CD4-positive, alpha-beta T cell treated with Interleukin-6 at 100 ng/mL for 8 hours (primary cell): ENCODE data around the gene HTRA2.

Source experiments
- DNase-seq: peaks from one replicate; pipeline ENCODE4 v3.0.0-alpha.2; 2020; ENCODE audit warnings: mixed read lengths, low spot score

HTRA2 gene

GRCh38 chr2:74515981-74516633 is 13.6 kb upstream of the HTRA2 start:
- peak; percentile 71 for DNase-seq

GRCh38 chr2:74516650-74517049 is 13.1 kb upstream of the HTRA2 start:
- no peak for DNase-seq

- no peak for DNase-seq
Observed at GRCh38 chr2:74522516-74522915, 7.2 kb upstream of the HTRA2 start.

GRCh38 chr2:74524005-74524404 is 5.7 kb upstream of the HTRA2 start:
- no peak for DNase-seq

GRCh38 chr2:74524955-74525716 is 4.6 kb upstream of the HTRA2 start:
- no peak for DNase-seq

GRCh38 chr2:74525717-74526648 is 3.8 kb upstream of the HTRA2 start, which contains the start of gene DQX1:
DQX1 (minus strand) TSS chr2:74526231; CDS start chr2:74525729, 502 bp downstream.
- DNase-seq = no peak

GRCh38 chr2:74526649-74527230 is 3.0 kb upstream of the HTRA2 start:
- no peak for DNase-seq

- no peak for DNase-seq
Observed at GRCh38 chr2:74527741-74528140, 2.0 kb upstream of the HTRA2 start.

GRCh38 chr2:74528600-74529356 is 955 bp upstream of the HTRA2 start:
- no peak for DNase-seq

- peak; percentile 28 for DNase-seq
Observed at GRCh38 chr2:74530239-74531187, 780 bp downstream of the HTRA2 start.

GRCh38 chr2:74531666-74532065 is 1.9 kb downstream of the HTRA2 start:
- no peak for DNase-seq

- peak; percentile 32 for DNase-seq
Observed at GRCh38 chr2:74532222-74532621, 2.5 kb downstream of the HTRA2 start.

GRCh38 chr2:74533464-74533863 is 3.7 kb downstream of the HTRA2 start:
- DNase-seq = no peak

- DNase-seq = no peak
Observed at GRCh38 chr2:74534411-74534810, 4.7 kb downstream of the HTRA2 start.

- DNase-seq = no peak
Observed at GRCh38 chr2:74535440-74535965, 5.8 kb downstream of the HTRA2 start.

GRCh38 chr2:74536166-74536950 is 6.6 kb downstream of the HTRA2 start:
- no peak for DNase-seq

- no peak for DNase-seq
Observed at GRCh38 chr2:74537140-74537539, 7.4 kb downstream of the HTRA2 start.

- DNase-seq = no peak
Observed at GRCh38 chr2:74538881-74539339, 9.2 kb downstream of the HTRA2 start.

GRCh38 chr2:74540291-74540690 is 10.6 kb downstream of the HTRA2 start:
- no peak for DNase-seq
